Activated naive CD4-positive, alpha-beta T cell treated with anti-CD3 and anti-CD28 coated beads, Interleukin-2, amount 50 U/mL, for 72 hours (primary cell): Measurements from ENCODE around the gene CYP1A2. TPM values are rescaled to one million over a fixed set of nuclear protein-coding genes. Genes with fewer than 3 reads are reported as not detected.
"Not testable (repeated sequence)": the region's sequence is repeated elsewhere in the genome, so short reads cannot be mapped to it uniquely, and the experiment has no call there.

Experiments used
- ATAC-seq, 2 donors: fragments of 150-1000 bp; cut with Tn5 transposase; 2 replicates each; pipeline ENCODE4 v1.10.0; 2021; ENCODE audit warnings: mild to moderate bottlenecking in 2 of 2, moderate library complexity in 2 of 2
- DNase-seq, 2 donors: peaks; one replicate each; pipeline ENCODE4 v3.0.0; 2021 to 2022; ENCODE audit warnings: low spot score in 2 of 2
- H3K27ac Mint-ChIP-seq, 2 donors: one replicate each; pipeline ENCODE4 v1.8.0; 2022; ENCODE audit warnings: mild to moderate bottlenecking in 2 of 2, mixed read lengths in 2 of 2
- H3K36me3 Mint-ChIP-seq, 2 donors: one replicate each; pipeline ENCODE4 v1.8.0; 2022; ENCODE audit warnings: mixed read lengths in 2 of 2
- H3K9me3 Mint-ChIP-seq, 2 donors: one replicate each; pipeline ENCODE4 v1.8.0; 2022; ENCODE audit warnings: mixed read lengths in 2 of 2
- total RNA-seq, 2 donors: library from RNA; stranded (reverse); gene quantifications; one replicate each; pipeline ENCODE4 v1.2.3, GENCODE V29; 2022

The CYP1A2 gene
- total RNA-seq, 2 donors from 2014 or later, result not detected

DNA sequence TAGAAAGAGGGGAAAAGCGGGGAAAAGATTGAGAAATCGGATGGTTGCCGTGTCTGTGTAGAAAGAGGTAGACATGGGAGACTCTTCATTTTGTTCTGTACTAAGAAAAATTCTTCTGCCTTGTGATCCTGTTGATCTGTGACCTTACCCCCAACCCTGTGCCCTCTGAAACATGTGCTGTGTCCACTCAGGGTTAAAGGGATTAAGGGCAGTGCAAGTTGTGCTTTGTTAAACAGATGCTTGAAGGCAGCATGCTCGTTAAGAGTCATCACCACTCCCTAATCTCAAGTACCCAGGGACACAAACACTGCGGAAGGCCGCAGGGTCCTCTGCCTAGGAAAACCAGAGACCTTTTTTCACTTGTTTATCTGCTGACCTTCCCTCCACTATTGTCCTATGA, 19.3 kb upstream of the CYP1A2 start:
- H3K9me3 Mint-ChIP-seq, H3K27ac Mint-ChIP-seq, ATAC-seq, H3K36me3 Mint-ChIP-seq: not testable (repeated sequence)
- peak in 1 of 2 donors; percentile 16 for DNase-seq

- DNase-seq (peak in 1 of 2 donors; percentile 50), ATAC-seq (no peak)
- H3K27ac Mint-ChIP-seq, result peak overlapping the region in 1 of 2 donors; percentile 31
- no peaks in the 10 kb centered on the region for H3K9me3 Mint-ChIP-seq
- no peaks in the 10 kb centered on the region for H3K36me3 Mint-ChIP-seq
These were observed 17.9 kb upstream of the CYP1A2 start for GRCh38 chr15:74730619-74731316.

- DNase-seq, result peak in 1 of 2 donors; percentile 38
- H3K9me3 Mint-ChIP-seq, result peaks cover 6 to 11% of the 10 kb centered on the region in 2 donors
- H3K27ac Mint-ChIP-seq, result no peak overlapping the region
- no peak for ATAC-seq
- peaks cover 8 to 12% of the 10 kb centered on the region in 2 donors for H3K36me3 Mint-ChIP-seq
These were observed 15.8 kb upstream of the CYP1A2 start for GRCh38 chr15:74732846-74733245.

DNA sequence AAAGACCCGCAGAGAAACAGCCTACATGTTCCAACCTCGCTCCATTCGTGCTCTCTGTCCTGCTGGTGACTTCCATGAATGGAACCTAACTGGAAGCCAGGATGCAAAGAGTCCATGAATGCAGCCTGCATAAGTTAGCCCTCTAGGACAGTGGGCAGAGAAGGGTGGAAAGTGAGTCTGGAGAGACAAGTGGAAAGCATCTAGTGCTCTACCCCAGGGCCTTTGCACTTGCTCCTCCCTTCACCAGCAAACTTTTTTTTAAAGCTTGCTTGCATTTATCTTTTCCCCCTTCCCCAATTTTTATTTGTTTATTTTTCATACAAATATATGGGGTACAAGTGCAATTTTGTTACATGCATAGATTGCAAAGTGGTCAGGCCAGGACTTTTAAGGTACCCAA, 15.4 kb upstream of the CYP1A2 start:
- DNase-seq, result peak in 1 of 2 donors; percentile 13
- no peak overlapping the region for H3K27ac Mint-ChIP-seq
- no peak for ATAC-seq
- peaks cover 10 to 15% of the 10 kb centered on the region in 2 donors for H3K9me3 Mint-ChIP-seq
- peaks cover 12 to 16% of the 10 kb centered on the region in 2 donors for H3K36me3 Mint-ChIP-seq

DNA sequence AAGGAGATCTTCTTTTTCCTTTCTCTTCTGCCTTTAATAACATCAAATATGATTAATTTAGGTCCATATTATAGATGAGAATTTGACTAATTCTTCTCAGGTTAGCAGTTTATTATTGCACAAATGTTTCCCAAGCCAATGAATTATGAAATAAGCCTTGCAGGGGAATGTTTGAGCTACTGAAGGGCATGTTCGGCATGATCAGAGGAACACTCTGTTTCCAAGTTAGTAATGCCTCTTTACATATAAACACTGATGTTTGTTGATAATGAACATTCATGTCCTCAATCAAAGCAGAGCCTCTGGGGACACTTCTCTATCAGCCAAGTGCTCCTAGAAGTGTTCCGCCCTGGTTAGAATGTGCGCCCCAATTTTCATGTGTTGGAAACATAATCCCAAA, 13.3 kb upstream of the CYP1A2 start:
- peaks cover 13 to 22% of the 10 kb centered on the region in 2 donors for H3K36me3 Mint-ChIP-seq
- peaks cover 11 to 16% of the 10 kb centered on the region in 2 donors for H3K9me3 Mint-ChIP-seq
- ATAC-seq, result no peak
- DNase-seq, result no peak
- H3K27ac Mint-ChIP-seq, result no peak overlapping the region

- DNase-seq (peak in 1 of 2 donors; percentile 54), ATAC-seq (peak in 1 of 2 donors; percentile 47)
- H3K9me3 Mint-ChIP-seq, result peaks cover 15 to 21% of the 10 kb centered on the region in 2 donors
- peak overlapping the region in 1 of 2 donors; percentile 87 for H3K27ac Mint-ChIP-seq
- peaks cover 17 to 30% of the 10 kb centered on the region in 2 donors for H3K36me3 Mint-ChIP-seq
These were observed 10.4 kb upstream of the CYP1A2 start for GRCh38 chr15:74738239-74738638.

DNA sequence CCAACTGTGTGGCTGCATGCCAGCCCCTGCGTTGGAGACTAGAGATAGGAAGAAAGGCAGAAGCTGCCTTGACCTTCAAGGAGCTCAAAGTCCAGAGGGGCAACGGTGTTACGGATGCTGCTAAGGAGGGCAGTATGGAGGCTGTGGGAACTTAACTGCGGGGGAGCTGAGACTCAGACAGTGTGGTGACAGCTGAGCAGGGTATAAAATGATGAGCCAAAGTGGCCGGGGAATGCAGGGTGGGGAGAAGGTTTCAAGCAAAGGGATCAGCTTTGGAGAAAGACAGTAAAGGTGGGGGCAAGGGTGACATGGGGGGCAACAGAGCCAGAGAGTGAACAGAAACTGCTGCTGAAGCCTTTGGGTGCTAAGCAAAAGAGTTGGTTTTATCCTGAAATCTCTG, 6.2 kb upstream of the CYP1A2 start:
- ATAC-seq, result no peak
- H3K27ac Mint-ChIP-seq, result no peak overlapping the region
- DNase-seq, result no peak
- peaks cover 12 to 22% of the 10 kb centered on the region in 2 donors for H3K36me3 Mint-ChIP-seq
- H3K9me3 Mint-ChIP-seq, result peaks cover 13 to 14% of the 10 kb centered on the region in 2 donors

DNA sequence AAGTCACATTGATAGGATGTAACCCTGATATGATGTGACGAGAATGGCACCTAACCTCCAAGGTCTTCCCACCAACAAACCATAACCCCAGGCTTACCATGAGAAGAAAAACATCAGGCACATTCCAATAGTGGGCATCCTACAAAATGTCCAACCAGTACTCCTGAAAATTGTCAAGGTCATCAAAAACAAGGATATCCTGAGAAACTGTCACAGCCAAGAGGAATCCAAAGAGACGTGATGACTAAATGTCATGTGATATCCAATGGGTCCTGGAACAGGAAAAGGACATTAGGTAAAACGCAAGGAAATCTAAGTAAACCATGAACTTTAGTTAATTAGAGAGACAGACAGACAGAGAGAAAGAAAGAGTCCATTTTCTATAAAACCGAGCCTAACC, 2.3 kb upstream of the CYP1A2 start:
- Mint-ChIP-seq H3K9me3 (peaks cover 0 to 4% of the 10 kb centered on the region in 2 donors), H3K36me3 (peaks cover 4 to 7% of the 10 kb centered on the region in 2 donors), H3K27ac (no peak overlapping the region)
- no peak for ATAC-seq
- no peak for DNase-seq

DNA sequence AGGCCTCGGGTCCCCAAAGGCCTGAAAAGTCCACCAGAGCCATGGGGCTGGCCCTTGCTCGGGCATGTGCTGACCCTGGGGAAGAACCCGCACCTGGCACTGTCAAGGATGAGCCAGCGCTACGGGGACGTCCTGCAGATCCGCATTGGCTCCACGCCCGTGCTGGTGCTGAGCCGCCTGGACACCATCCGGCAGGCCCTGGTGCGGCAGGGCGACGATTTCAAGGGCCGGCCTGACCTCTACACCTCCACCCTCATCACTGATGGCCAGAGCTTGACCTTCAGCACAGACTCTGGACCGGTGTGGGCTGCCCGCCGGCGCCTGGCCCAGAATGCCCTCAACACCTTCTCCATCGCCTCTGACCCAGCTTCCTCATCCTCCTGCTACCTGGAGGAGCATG, 1.2 kb downstream of the CYP1A2 start:
- ATAC-seq, result no peak
- H3K27ac Mint-ChIP-seq, result no peak overlapping the region

DNA sequence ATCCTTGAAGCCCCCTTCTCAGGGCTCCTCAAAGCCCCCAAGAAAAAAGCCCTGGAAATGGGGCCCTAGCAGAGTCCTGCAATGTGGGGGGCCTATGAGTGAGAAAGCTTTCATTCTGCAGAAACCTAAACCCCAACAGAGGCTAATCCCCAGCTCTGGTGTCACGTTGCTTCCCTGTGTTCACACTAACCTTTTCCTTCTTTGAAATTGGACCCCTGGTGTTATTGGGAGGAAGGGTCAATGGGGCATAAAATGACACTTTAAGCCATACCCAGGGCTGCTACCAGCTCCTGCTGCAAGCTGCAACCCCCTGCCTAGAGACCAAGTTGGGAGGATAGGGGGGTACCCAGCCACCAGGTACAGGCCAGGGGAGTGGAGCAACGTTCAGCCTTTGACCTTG, 2.1 kb downstream of the CYP1A2 start:
- H3K9me3 Mint-ChIP-seq, result no peaks in the 10 kb centered on the region
- H3K27ac Mint-ChIP-seq, result peak overlapping the region in 1 of 2 donors; percentile 31
- H3K36me3 Mint-ChIP-seq, result no peaks in the 10 kb centered on the region
- no peak for ATAC-seq
- no peak for DNase-seq

More for the DNA sequence above, 1.2 kb downstream of the CYP1A2 start:
- H3K9me3 Mint-ChIP-seq, result no peaks in the 10 kb centered on the region
- no peak for DNase-seq
- H3K36me3 Mint-ChIP-seq, result no peaks in the 10 kb centered on the region

GRCh38 chr15:74752011-74752410, 3.4 kb downstream of the CYP1A2 start:
- no peak for ATAC-seq
- DNase-seq, result no peak
- H3K36me3 Mint-ChIP-seq, result no peaks in the 10 kb centered on the region
- no peaks in the 10 kb centered on the region for H3K9me3 Mint-ChIP-seq
- peak overlapping the region in 1 of 2 donors; percentile 31 for H3K27ac Mint-ChIP-seq

DNA sequence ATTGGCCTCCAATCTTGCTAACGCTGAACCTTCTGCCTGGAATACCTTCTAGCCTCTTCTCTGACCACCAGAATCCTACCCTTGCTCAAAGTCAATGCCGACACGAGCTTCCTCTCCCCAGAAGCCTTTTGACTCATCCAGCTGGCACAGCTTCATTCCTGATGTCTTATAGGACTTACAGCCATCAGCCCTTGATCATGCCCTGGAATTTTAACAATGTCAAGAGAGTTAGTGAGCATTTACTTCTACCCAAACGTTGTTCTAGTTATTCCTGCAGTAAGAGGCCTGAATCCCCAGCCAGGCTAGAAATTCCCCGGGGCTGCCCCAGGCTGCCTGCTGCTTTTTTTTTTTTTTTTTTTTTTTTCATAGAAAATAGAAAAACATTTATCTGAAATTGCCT, 3.9 kb downstream of the CYP1A2 start:
- DNase-seq (no peak), ATAC-seq (no peak)
- peak overlapping the region in 1 of 2 donors; percentile 31 for H3K27ac Mint-ChIP-seq
- no peaks in the 10 kb centered on the region for H3K9me3 Mint-ChIP-seq
- H3K36me3 Mint-ChIP-seq, result no peaks in the 10 kb centered on the region

DNA sequence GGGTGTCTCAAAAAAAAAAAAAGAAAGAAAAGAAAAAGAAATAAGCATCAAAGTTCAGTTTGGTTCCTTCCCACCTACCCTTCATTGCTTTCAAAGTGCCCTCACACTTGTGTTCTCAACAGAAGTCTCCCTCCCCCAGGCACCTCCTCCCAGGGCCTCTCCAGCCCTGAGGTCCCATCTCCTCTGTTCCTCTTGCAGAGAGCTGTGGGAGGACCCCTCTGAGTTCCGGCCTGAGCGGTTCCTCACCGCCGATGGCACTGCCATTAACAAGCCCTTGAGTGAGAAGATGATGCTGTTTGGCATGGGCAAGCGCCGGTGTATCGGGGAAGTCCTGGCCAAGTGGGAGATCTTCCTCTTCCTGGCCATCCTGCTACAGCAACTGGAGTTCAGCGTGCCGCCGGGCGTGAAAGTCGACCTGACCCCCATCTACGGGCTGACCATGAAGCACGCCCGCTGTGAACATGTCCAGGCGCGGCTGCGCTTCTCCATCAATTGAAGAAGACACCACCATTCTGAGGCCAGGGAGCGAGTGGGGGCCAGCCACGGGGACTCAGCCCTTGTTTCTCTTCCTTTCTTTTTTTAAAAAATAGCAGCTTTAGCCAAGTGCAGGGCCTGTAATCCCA, 6.1 kb downstream of the CYP1A2 start:
- Mint-ChIP-seq H3K36me3 (no peaks in the 10 kb centered on the region), H3K9me3 (no peaks in the 10 kb centered on the region), H3K27ac (peak overlapping the region in 1 of 2 donors; percentile 13)
- ATAC-seq (no peak), DNase-seq (no peak)

GRCh38 chr15:74758736-74759135, 10.1 kb downstream of the CYP1A2 start:
- Mint-ChIP-seq H3K36me3 (no peaks in the 10 kb centered on the region), H3K9me3 (no peaks in the 10 kb centered on the region), H3K27ac (no peak overlapping the region)
- DNase-seq (no peak), ATAC-seq (no peak)

DNA sequence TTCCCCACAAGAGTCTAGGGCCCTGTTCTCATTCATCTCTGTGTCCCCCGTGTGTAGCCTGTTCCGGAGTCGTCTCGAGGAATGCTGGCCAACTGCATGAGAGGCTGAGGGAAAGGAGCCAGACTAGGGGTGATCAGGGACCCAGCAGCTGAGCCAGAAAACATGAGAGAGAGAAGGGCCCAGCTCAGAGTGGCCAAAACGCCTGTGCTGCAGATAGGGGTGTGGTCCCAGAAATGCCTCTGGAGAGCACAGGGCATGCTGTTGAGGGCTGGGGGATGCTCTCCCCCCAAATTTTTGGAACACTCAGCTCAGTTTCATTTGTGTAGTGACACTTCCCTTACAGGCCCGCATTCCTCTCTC, 14.1 kb downstream of the CYP1A2 start:
- no peaks in the 10 kb centered on the region for H3K9me3 Mint-ChIP-seq
- DNase-seq, result no peak
- H3K27ac Mint-ChIP-seq, result peak overlapping the region in 1 of 2 donors; percentile 44
- no peaks in the 10 kb centered on the region for H3K36me3 Mint-ChIP-seq
- no peak for ATAC-seq

DNA sequence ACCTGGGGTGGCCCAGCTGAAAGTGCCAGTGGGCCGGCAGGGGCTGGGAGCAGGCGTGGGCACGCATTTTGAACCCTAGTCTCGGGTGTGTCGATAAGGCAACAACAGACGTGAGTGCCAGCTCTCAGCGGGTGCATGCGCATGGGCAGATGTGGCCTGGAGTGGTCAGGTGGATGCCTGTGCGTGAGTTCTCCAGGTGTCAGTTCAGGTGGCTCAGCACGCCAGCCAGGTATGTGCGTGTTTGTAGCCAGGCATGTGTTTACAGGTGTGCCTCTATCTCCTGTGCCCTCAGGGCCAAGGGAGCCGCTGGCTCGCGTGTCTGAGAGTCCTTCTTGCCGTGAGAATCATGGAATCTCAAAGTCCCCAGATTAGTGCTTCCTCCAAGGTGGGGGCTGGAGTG, 14.8 kb downstream of the CYP1A2 start:
- H3K27ac Mint-ChIP-seq, result no peak overlapping the region
- ATAC-seq (no peak), DNase-seq (no peak)
- H3K9me3 Mint-ChIP-seq, result no peaks in the 10 kb centered on the region
- no peaks in the 10 kb centered on the region for H3K36me3 Mint-ChIP-seq

- DNase-seq (no peak), ATAC-seq (no peak)
- H3K36me3 Mint-ChIP-seq, result no peaks in the 10 kb centered on the region
- no peak overlapping the region for H3K27ac Mint-ChIP-seq
- H3K9me3 Mint-ChIP-seq, result no peaks in the 10 kb centered on the region
These were observed 18.8 kb downstream of the CYP1A2 start for GRCh38 chr15:74767167-74768098.
